ENCODE data around the gene SOWAHC. TPM values are rescaled to one million over a fixed set of nuclear protein-coding genes. Genes with fewer than 3 reads are reported as not detected.
"Not testable (repeated sequence)": the region's sequence is repeated elsewhere in the genome, so short reads cannot be mapped to it uniquely, and the experiment has no call there.

Gene SOWAHC, protein sequence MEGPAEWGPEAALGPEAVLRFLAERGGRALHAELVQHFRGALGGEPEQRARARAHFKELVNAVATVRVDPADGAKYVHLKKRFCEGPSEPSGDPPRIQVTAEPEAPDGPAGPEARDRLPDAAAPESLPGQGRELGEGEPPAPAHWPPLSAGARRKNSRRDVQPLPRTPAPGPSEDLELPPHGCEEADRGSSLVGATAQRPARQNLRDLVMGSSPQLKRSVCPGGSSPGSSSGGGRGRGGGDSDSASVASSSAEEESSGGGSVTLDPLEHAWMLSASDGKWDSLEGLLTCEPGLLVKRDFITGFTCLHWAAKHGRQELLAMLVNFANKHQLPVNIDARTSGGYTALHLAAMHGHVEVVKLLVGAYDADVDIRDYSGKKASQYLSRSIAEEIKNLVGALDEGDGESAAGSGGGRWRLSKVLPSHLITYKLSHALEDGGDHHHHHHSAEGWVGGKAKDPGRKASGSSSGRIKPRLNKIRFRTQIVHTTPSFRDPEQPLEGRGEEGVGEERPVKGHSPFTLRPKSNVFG
- 15.5 and 25.6 TPM in 2 replicates for total RNA-seq (ENCODE audit: low replicate concordance)
- long read RNA-seq, full-length matches to known transcripts = 10 of 11 reads
- long read RNA-seq, partial matches to known transcripts = 0 of 11 reads
- long read RNA-seq, other reads (novel, unspliced or antisense) = 1 of 11 reads

- Mint-ChIP-seq H3K27me3 (peaks cover 12% of the 10 kb centered on the region), H3K36me3 (peaks cover 14% of the 10 kb centered on the region), H3K4me3 (peak within 1 kb of the TSS; percentile 97), H3K4me1 (ENCODE audit: unreplicated experiment) (peaks cover 39% of the 10 kb centered on the region), H3K9me3 (peaks cover 3% of the 10 kb centered on the region), H3K27ac (peak within 1 kb of the TSS; percentile 98)
- TF ChIP-seq, protein P1, sequence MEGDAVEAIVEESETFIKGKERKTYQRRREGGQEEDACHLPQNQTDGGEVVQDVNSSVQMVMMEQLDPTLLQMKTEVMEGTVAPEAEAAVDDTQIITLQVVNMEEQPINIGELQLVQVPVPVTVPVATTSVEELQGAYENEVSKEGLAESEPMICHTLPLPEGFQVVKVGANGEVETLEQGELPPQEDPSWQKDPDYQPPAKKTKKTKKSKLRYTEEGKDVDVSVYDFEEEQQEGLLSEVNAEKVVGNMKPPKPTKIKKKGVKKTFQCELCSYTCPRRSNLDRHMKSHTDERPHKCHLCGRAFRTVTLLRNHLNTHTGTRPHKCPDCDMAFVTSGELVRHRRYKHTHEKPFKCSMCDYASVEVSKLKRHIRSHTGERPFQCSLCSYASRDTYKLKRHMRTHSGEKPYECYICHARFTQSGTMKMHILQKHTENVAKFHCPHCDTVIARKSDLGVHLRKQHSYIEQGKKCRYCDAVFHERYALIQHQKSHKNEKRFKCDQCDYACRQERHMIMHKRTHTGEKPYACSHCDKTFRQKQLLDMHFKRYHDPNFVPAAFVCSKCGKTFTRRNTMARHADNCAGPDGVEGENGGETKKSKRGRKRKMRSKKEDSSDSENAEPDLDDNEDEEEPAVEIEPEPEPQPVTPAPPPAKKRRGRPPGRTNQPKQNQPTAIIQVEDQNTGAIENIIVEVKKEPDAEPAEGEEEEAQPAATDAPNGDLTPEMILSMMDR (conservative IDR thresholded peaks at IDR 0.05) = no peak
- DNase-seq (ENCODE audit: extremely low spot score, unreplicated experiment) = peak; percentile 99
These were observed at the start of gene SOWAHC, which contains the start of gene SEPTIN10 for GRCh38 chr2:109613922-109614714. TSS of gene SOWAHC (plus strand) at chr2:109614364. CDS start at chr2:109614490, 126 bp downstream. TSS of gene SEPTIN10 (minus strand) at chr2:109613966. CDS start at chr2:109613827, 139 bp downstream.

- Mint-ChIP-seq H3K27me3 (no peaks in the 10 kb centered on the region), H3K4me3 (no peak overlapping the region), H3K27ac (no peak overlapping the region), H3K4me1 (ENCODE audit: unreplicated experiment) (no peaks in the 10 kb centered on the region), H3K9me3 (no peaks in the 10 kb centered on the region), H3K36me3 (peaks cover 17% of the 10 kb centered on the region)
- TF ChIP-seq, protein P1 (conservative IDR thresholded peaks at IDR 0.05) = no peak
- DNase-seq (ENCODE audit: extremely low spot score, unreplicated experiment) = no peak
These were observed 38.8 kb upstream of the SOWAHC start for GRCh38 chr2:109575373-109575772.

GRCh38 chr2:109577630-109578029, 36.5 kb upstream of the SOWAHC start:
- not testable (repeated sequence) for H3K4me3 Mint-ChIP-seq; DNase-seq (ENCODE audit: extremely low spot score, unreplicated experiment); H3K4me1 Mint-ChIP-seq (ENCODE audit: unreplicated experiment); H3K27ac Mint-ChIP-seq; H3K27me3 Mint-ChIP-seq; H3K9me3 Mint-ChIP-seq
- H3K36me3 Mint-ChIP-seq = peaks cover 13% of the 10 kb centered on the region

- DNase-seq (ENCODE audit: extremely low spot score, unreplicated experiment) = no peak
- Mint-ChIP-seq H3K4me3 (no peak overlapping the region), H3K27me3 (no peaks in the 10 kb centered on the region), H3K36me3 (peaks cover 26% of the 10 kb centered on the region), H3K4me1 (ENCODE audit: unreplicated experiment) (peaks cover 10% of the 10 kb centered on the region), H3K27ac (no peak overlapping the region), H3K9me3 (no peaks in the 10 kb centered on the region)
- TF ChIP-seq, protein P1 (conservative IDR thresholded peaks at IDR 0.05) = peak; percentile 35
These were observed 31.0 kb upstream of the SOWAHC start for GRCh38 chr2:109582928-109583895.

GRCh38 chr2:109586687-109587086, 27.5 kb upstream of the SOWAHC start:
- no peaks in the 10 kb centered on the region for H3K9me3 Mint-ChIP-seq
- TF ChIP-seq, protein P1 (conservative IDR thresholded peaks at IDR 0.05) = no peak
- H3K27me3 Mint-ChIP-seq = no peaks in the 10 kb centered on the region
- H3K4me1 Mint-ChIP-seq (ENCODE audit: unreplicated experiment) = peaks cover 13% of the 10 kb centered on the region
- no peak overlapping the region for H3K27ac Mint-ChIP-seq
- H3K36me3 Mint-ChIP-seq = peaks cover 32% of the 10 kb centered on the region
- no peak for DNase-seq (ENCODE audit: extremely low spot score, unreplicated experiment)
- no peak overlapping the region for H3K4me3 Mint-ChIP-seq

All from type B pancreatic cell (in vitro differentiated cells).